D721Med (cell line): ENCODE measurements around the gene IRAK1BP1.
A peak's percentile ranks its signal among the peaks of the same experiment; 100 is the strongest.

ENCODE experiments used
- DNase-seq: peaks from one replicate; pipeline ENCODE4 v3.0.0; 2011; ENCODE audit warnings: low spot score; ENCODE audit not compliant: insufficient read length
- FAIRE-seq: peaks from 2 replicates; lab custom pipeline; 2011; peaks lifted over from hg19 to GRCh38; lab: Jason Lieb, UNC
- CTCF ChIP-seq: IDR thresholded peaks from 2 replicates; pipeline ENCODE4 v1.5.1; 2012; ENCODE audit warnings: mild to moderate bottlenecking, control low read depth; ENCODE audit not compliant: insufficient read depth; ENCODE audit errors: missing control alignments

The IRAK1BP1 gene

GRCh38 chr6:78836598-78836997, 30.8 kb upstream of the IRAK1BP1 start:
- FAIRE-seq (peak; percentile 56), DNase-seq (no peak)
- TF ChIP-seq CTCF, result no peak

- FAIRE-seq, result no peak
- TF ChIP-seq CTCF, result no peak
- DNase-seq, result no peak
Measured at GRCh38 chr6:78841111-78841510, 26.2 kb upstream of the IRAK1BP1 start.

GRCh38 chr6:78842953-78843352, 24.4 kb upstream of the IRAK1BP1 start:
- no peak for FAIRE-seq

GRCh38 chr6:78844899-78845298, 22.5 kb upstream of the IRAK1BP1 start:
- no peak for TF ChIP-seq CTCF
- DNase-seq, result no peak
- no peak for FAIRE-seq

More at GRCh38 chr6:78842953-78843352, 24.4 kb upstream of the IRAK1BP1 start:
- no peak for TF ChIP-seq CTCF
- no peak for DNase-seq

GRCh38 chr6:78845567-78845966, 21.8 kb upstream of the IRAK1BP1 start:
- TF ChIP-seq CTCF, result no peak
- DNase-seq, result no peak
- no peak for FAIRE-seq

- FAIRE-seq (no peak), DNase-seq (no peak)
- no peak for TF ChIP-seq CTCF
Measured at GRCh38 chr6:78850621-78851020, 16.7 kb upstream of the IRAK1BP1 start.

GRCh38 chr6:78851156-78851555, 16.2 kb upstream of the IRAK1BP1 start:
- DNase-seq, result no peak
- no peak for TF ChIP-seq CTCF
- FAIRE-seq, result no peak
